Caco-2 (cell line): ENCODE measurements around the gene SMTN. TPM values are rescaled to one million over a fixed set of nuclear protein-coding genes. Genes with fewer than 3 reads are reported as not detected.

Source experiments
- BruUV-seq: library from RNA; stranded (reverse); fragments of 400-500 nt; replicated peaks from 2 replicates; lab custom pipeline; 2021; lab: Mats Ljungman, UMichigan
- CTCF ChIA-PET: fragments of 300-600 bp; sonication (Branson Sonifier 250); formaldehyde crosslinking; loops from one replicate; lab custom pipeline; 2022; ENCODE audit warnings: antibody characterized with exemption; lab: Charles Lee
- POLR2A ChIA-PET: fragments of 300-600 bp; sonication (Branson Sonifier 250); formaldehyde crosslinking; loops from one replicate; lab custom pipeline; 2022; ENCODE audit warnings: antibody characterized with exemption; lab: Charles Lee
- DNase-seq, 2 experiments: peaks; one replicate each; pipeline versions ENCODE4 v3.0.0 to v3.0.0-alpha.2; 2020 to 2022
- H3K27me3 ChIP-seq: replicated peaks from 2 replicates; pipeline ENCODE4 v1.6.0; 2011; ENCODE audit warnings: low read length; ENCODE audit not compliant: control insufficient read depth, insufficient read depth
- H3K36me3 ChIP-seq: 2 replicates; pipeline ENCODE4 v1.5.1; 2011; ENCODE audit warnings: low read length; ENCODE audit not compliant: control insufficient read depth, insufficient read depth
- H3K4me1 ChIP-seq: fragments of 250-450 bp; sonication (Bioruptor Pico); 2 replicates; pipeline ENCODE4 v1.5.1; 2020; ENCODE audit warnings: mild to moderate bottlenecking
- H3K4me3 ChIP-seq: 2 replicates; pipeline ENCODE4 v1.5.1; 2011; ENCODE audit warnings: low read depth, mild to moderate bottlenecking, control low read depth, low read length
- H3K9me3 ChIP-seq: fragments of 250-450 bp; sonication (Bioruptor Pico); 2 replicates; pipeline ENCODE4 v1.5.1; 2020; ENCODE audit warnings: mild to moderate bottlenecking, moderate library complexity
- H3K27ac Mint-ChIP-seq: one replicate; pipeline ENCODE4 v1.8.0; 2022; ENCODE audit warnings: mixed read lengths; ENCODE audit not compliant: unreplicated experiment
- H3K27me3 Mint-ChIP-seq: one replicate; pipeline ENCODE4 v1.8.0; 2022; ENCODE audit warnings: mixed read lengths; ENCODE audit not compliant: insufficient read depth, unreplicated experiment
- H3K36me3 Mint-ChIP-seq: one replicate; pipeline ENCODE4 v1.8.0; 2022; ENCODE audit warnings: mild to moderate bottlenecking, mixed read lengths; ENCODE audit not compliant: insufficient read depth, unreplicated experiment
- H3K4me1 Mint-ChIP-seq: one replicate; pipeline ENCODE4 v1.8.0; 2022; ENCODE audit warnings: low read depth, mixed read lengths; ENCODE audit not compliant: unreplicated experiment
- H3K4me3 Mint-ChIP-seq: one replicate; pipeline ENCODE4 v1.8.0; 2022; ENCODE audit warnings: mild to moderate bottlenecking, moderate library complexity, mixed read lengths; ENCODE audit not compliant: unreplicated experiment
- H3K9me3 Mint-ChIP-seq: one replicate; pipeline ENCODE4 v1.8.0; 2022; ENCODE audit warnings: mixed read lengths; ENCODE audit not compliant: unreplicated experiment
- CTCF ChIP-seq, 2 experiments: fragments of 200-600 bp in 1 of 2; IDR thresholded peaks; 1 replicate in 1 of 2; 2 replicates in 1 of 2; pipeline versions ENCODE4 v1.5.1 to v1.8.0; 2011 to 2022; ENCODE audit warnings: antibody characterized with exemption in 1 of 2, control low read depth in 1 of 2, inconsistent platforms in 1 of 2, low read depth in 1 of 2, low read length in 1 of 2, mild to moderate bottlenecking in 1 of 2, moderate library complexity in 1 of 2; ENCODE audit not compliant: insufficient read depth in 1 of 2, severe bottlenecking in 1 of 2, unreplicated experiment in 1 of 2
- intact Hi-C: fragments of 100-400 bp; cut with micrococcal nuclease; formaldehyde crosslinking; loops from one replicate; pipeline ENCODE4 v1.10.0; 2022; ENCODE audit not compliant: unreplicated experiment
- total RNA-seq: library from RNA; stranded (reverse); gene quantifications from 2 replicates; pipeline ENCODE4 v1.2.3, GENCODE V29; 2022

The SMTN gene
- total RNA-seq, 1 experiment from 2014 or later, result 71.0 TPM

- H3K27me3 Mint-ChIP-seq, result no peaks in the 10 kb centered on the region
- TF ChIP-seq CTCF (IDR thresholded peaks at IDR 0.05; ENCODE audit: insufficient read depth in 1 of 2, low read depth in 1 of 2, low read length in 1 of 2, severe bottlenecking in 1 of 2, unreplicated experiment in 1 of 2), result no peak
- peaks cover 18% of the 10 kb centered on the region for H3K4me1 Mint-ChIP-seq
- no TSS peak for BruUV-seq
- no peak overlapping the region for H3K27ac Mint-ChIP-seq
- H3K9me3 ChIP-seq, result no peaks in the 10 kb centered on the region
- intact Hi-C loops, result no loop called here
- POLR2A ChIA-PET, result no interaction called here
- DNase-seq, result no peak
- CTCF ChIA-PET, result no interaction called here
- H3K4me3 ChIP-seq, result no peak overlapping the region
- H3K4me3 Mint-ChIP-seq, result no peak overlapping the region
- peaks cover 34% of the 10 kb centered on the region for H3K36me3 Mint-ChIP-seq
- peaks cover 1% of the 10 kb centered on the region for H3K36me3 ChIP-seq
- no peaks in the 10 kb centered on the region for H3K9me3 Mint-ChIP-seq
- H3K4me1 ChIP-seq, result peaks cover 23% of the 10 kb centered on the region
- H3K27me3 ChIP-seq, result no peaks in the 10 kb centered on the region
These were observed 3.8 kb downstream of the SMTN start for GRCh38 chr22:31084811-31085492.

DNA sequence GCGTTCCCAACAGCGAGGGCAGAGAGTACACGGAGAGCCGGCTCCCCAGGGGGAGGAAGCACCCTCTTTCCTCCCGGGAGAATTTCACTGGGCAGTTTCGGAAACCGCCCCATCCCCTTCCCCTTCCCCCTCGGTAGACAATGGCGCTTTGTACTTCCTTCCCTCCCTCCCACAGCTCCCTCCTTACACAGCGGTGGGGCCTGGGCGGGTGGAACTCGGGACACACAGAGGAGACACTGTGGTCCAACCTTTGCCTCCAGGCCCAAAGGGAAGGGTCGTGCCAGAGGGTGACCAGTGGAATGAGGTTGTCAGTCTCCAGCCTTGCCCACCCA lies 4.3 kb downstream of the SMTN start:
- H3K27ac Mint-ChIP-seq, result no peak overlapping the region
- H3K27me3 ChIP-seq, result no peaks in the 10 kb centered on the region
- POLR2A ChIA-PET, result no interaction called here
- H3K9me3 Mint-ChIP-seq, result no peaks in the 10 kb centered on the region
- peaks cover 18% of the 10 kb centered on the region for H3K4me1 Mint-ChIP-seq
- no peaks in the 10 kb centered on the region for H3K27me3 Mint-ChIP-seq
- peaks cover 32% of the 10 kb centered on the region for H3K36me3 Mint-ChIP-seq
- peaks cover 1% of the 10 kb centered on the region for H3K36me3 ChIP-seq
- BruUV-seq, result no TSS peak
- TF ChIP-seq CTCF (IDR thresholded peaks at IDR 0.05; ENCODE audit: insufficient read depth in 1 of 2, low read depth in 1 of 2, low read length in 1 of 2, severe bottlenecking in 1 of 2, unreplicated experiment in 1 of 2), result no peak
- no peaks in the 10 kb centered on the region for H3K9me3 ChIP-seq
- intact Hi-C loops, result no loop called here
- CTCF ChIA-PET, result no interaction called here
- H3K4me1 ChIP-seq, result peaks cover 21% of the 10 kb centered on the region
- no peak for DNase-seq
- no peak overlapping the region for H3K4me3 Mint-ChIP-seq
- no peak overlapping the region for H3K4me3 ChIP-seq

DNA sequence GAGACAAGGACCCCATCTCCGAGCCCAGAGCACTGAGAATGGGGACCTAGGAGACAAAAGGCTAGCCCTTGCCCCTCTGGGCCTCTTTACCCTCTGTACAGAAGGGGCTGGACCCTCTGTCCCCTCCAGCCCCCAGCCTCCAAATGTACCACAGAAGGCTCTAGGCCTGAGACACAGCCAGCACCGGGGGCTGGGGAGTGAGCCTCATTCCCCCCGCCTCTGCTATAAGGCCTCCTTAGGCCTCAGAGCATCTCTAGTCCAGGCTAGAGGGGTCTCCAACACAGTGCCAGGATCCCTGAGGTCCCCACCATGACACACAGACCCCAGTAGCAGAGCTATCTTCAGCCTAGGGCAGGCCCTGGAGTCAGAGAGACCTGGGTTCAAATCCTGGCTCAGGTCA lies 4.8 kb downstream of the SMTN start:
- Histone ChIP-seq H3K9me3 (no peaks in the 10 kb centered on the region), H3K4me1 (peaks cover 19% of the 10 kb centered on the region), H3K36me3 (peaks cover 1% of the 10 kb centered on the region), H3K4me3 (no peak overlapping the region), H3K27me3 (no peaks in the 10 kb centered on the region)
- peaks cover 27% of the 10 kb centered on the region for H3K36me3 Mint-ChIP-seq
- intact Hi-C loops, result no loop called here
- BruUV-seq, result no TSS peak
- ChIA-PET CTCF (no interaction called here), POLR2A (no interaction called here)
- no peak overlapping the region for H3K4me3 Mint-ChIP-seq
- H3K9me3 Mint-ChIP-seq, result no peaks in the 10 kb centered on the region
- no peaks in the 10 kb centered on the region for H3K27me3 Mint-ChIP-seq
- peaks cover 18% of the 10 kb centered on the region for H3K4me1 Mint-ChIP-seq
- DNase-seq, result no peak
- no peak overlapping the region for H3K27ac Mint-ChIP-seq
- no peak for TF ChIP-seq CTCF (IDR thresholded peaks at IDR 0.05; ENCODE audit: insufficient read depth in 1 of 2, low read depth in 1 of 2, low read length in 1 of 2, severe bottlenecking in 1 of 2, unreplicated experiment in 1 of 2)
